HEK293T (cell line): ENCODE measurements around the gene GFI1.

Experiments used
- BHLHE40 ChIP-seq: fragments of 450-650 bp; IDR thresholded peaks from 2 replicates; pipeline ENCODE4 v1.6.1; 2016; ENCODE audit warnings: mild to moderate bottlenecking, moderate library complexity, borderline replicate concordance
- L3MBTL2 ChIP-seq: fragments of 450-650 bp; conservative IDR thresholded peaks from 2 replicates; pipeline ENCODE4 v1.6.1; 2016; ENCODE audit warnings: mild to moderate bottlenecking
- LEF1 ChIP-seq: fragments of 450-650 bp; IDR thresholded peaks from 2 replicates; pipeline ENCODE4 v1.6.1; 2017; ENCODE audit warnings: mild to moderate bottlenecking, borderline replicate concordance
- NFRKB ChIP-seq: fragments of 450-650 bp; IDR thresholded peaks from 2 replicates; pipeline ENCODE4 v1.6.1; 2016; ENCODE audit warnings: mild to moderate bottlenecking, moderate library complexity
- TARDBP ChIP-seq: fragments of 450-650 bp; IDR thresholded peaks from 2 replicates; pipeline ENCODE4 v1.6.1; 2016

DNA sequence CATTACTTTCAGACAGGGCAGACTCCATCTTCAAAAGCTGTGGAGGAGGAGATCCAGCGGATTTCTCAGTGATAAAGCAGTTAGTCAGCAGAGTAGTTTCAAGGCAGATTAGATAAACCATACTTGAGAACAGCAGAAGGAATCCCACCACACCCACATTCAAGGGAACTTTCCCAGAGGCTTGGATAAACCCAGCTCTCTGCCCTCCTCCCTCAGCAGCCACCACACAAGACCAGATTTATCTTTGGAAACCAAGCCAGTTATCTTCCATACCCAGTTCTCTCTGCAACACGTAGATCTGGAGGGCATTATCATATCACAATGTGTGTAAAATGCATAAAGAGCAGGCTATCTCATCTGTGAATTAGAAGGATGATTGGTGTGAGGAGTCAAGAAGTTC is 40.2 kb downstream of the GFI1 start:
- TF ChIP-seq TARDBP (no peak), L3MBTL2 (no peak), NFRKB (no peak), LEF1 (no peak), BHLHE40 (no peak)
